Keratinocyte (primary cell): ENCODE measurements around the gene INA.

ENCODE experiments used
- CTCF ChIP-seq, 3 experiments: IDR thresholded peaks in 1 of 3; conservative IDR thresholded peaks in 1 of 3; optimal IDR thresholded peaks in 1 of 3; 2 replicates in 2 of 3; 3 replicates in 1 of 3; pipeline versions ENCODE3 to v1.5.1; 2011; ENCODE audit warnings: low read length in 3 of 3, mild to moderate bottlenecking in 3 of 3, moderate library complexity in 2 of 3, control low read depth in 1 of 3, inconsistent platforms in 1 of 3; ENCODE audit not compliant: insufficient read depth in 2 of 3; ENCODE audit errors: extremely low read depth in 1 of 3
- EZH2 ChIP-seq: IDR thresholded peaks from one replicate; pipeline ENCODE4 v1.6.1; 2012; ENCODE audit warnings: inconsistent platforms, mild to moderate bottlenecking, low read length, moderate library complexity

DNA sequence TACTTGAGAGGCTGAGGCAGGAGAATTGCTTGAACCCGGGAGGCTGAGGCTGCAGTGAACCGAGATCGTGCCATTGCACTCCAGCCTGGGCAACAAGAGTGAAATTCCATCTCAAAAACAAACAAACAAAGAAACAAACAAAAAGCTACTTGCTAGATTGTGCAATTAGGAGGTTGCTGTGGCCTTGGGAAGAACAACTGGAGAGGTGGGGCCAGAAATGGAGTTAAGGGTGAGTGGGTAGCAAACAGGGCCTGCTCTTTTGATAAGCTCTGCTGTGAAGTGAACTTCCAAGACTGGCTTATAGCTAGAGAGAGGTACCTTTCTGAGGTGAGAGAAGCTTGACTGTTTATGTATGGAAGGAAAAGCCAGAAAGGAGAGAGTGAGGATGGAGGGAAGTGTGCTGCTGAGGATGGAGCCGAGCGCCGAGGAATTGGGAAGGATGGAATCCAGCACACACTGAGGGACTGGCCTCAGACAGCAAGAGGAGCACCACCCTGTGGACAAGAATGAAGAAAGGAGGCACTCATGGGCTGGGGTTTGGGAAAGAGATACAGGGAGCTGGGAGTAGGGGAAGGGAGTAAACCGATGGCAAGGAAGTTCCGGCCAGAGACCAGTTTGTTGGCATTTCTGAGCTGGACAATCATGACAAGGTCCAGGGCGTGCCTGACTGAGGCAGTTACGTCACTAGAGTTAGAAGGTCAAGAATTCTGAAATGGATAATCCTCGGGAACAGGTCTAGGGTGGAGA is 38.3 kb upstream of the INA start:
- TF ChIP-seq CTCF (optimal IDR thresholded peaks at IDR 0.05 in 1 of 3, IDR thresholded peaks at IDR 0.05 in 1 of 3, conservative IDR thresholded peaks at IDR 0.05 in 1 of 3; ENCODE audit: extremely low read depth in 1 of 3, insufficient read depth in 2 of 3, low read length in 3 of 3): peak; percentile 17 to 63 (median 51)
- TF ChIP-seq EZH2: no peak
